HCT116 (cell line): Measurements from ENCODE around the gene TXNRD3. TPM values are rescaled to one million over a fixed set of nuclear protein-coding genes. Genes with fewer than 3 reads are reported as not detected.

Experiments
- ATAC-seq: fragments of 200-7000 bp; cut with Tn5 transposase; 2 replicates; pipeline ENCODE4 v1.9.1; 2020; ENCODE audit warnings: mild to moderate bottlenecking, moderate library complexity
- BruUV-seq: library from RNA; stranded (reverse); fragments of 400-500 nt; replicated peaks from 2 replicates; lab custom pipeline; 2021; lab: Mats Ljungman, UMichigan
- CTCF ChIA-PET: fragments of 300-600 bp; sonication (Branson Sonifier 250); formaldehyde crosslinking; loops from one replicate; lab custom pipeline; 2021; ENCODE audit warnings: antibody characterized with exemption; lab: Charles Lee
- POLR2A ChIA-PET: fragments of 300-600, 350-600 bp; sonication (Branson Sonifier 250); formaldehyde crosslinking; loops from one replicate; lab custom pipeline; 2021; ENCODE audit warnings: antibody characterized with exemption; lab: Charles Lee
- RAD21 ChIA-PET, 2 experiments: fragments of 300-600 bp; sonication (Branson Sonifier 250); formaldehyde crosslinking; loops; one replicate each; lab custom pipeline; 2023; ENCODE audit warnings: low total read pairs in 2 of 2; ENCODE audit not compliant: uncharacterized antibody in 2 of 2, unreplicated experiment in 2 of 2, low non-redundant PET in 1 of 2; lab: Charles Lee
- DNase-seq: peaks from one replicate; pipeline ENCODE4 v3.0.0-alpha.2; 2010; ENCODE audit warnings: low read depth, low spot score
- H2AFZ ChIP-seq: fragments of 200-600 bp; shearing (Covaris generic), sonication (generic); 2 replicates; pipeline ENCODE4 v1.6.1; 2017; ENCODE audit warnings: low read depth, mixed run types, mixed read lengths, antibody characterized with exemption, low read length; ENCODE audit not compliant: poor library complexity, severe bottlenecking
- H3K27ac ChIP-seq: 2 replicates; pipeline ENCODE4 v1.5.1; 2012; ENCODE audit warnings: low read depth, low read length
- H3K27me3 ChIP-seq: fragments of 200-600 bp; sonication (generic); 2 replicates; pipeline ENCODE4 v1.6.1; 2016; ENCODE audit warnings: mixed run types, low read length, mixed read lengths; ENCODE audit not compliant: insufficient read depth
- H3K36me3 ChIP-seq, 2 experiments: fragments of 200-500 bp in 1 of 2; fragments of 200-600 bp in 1 of 2; sonication (Bioruptor generic) in 1 of 2; sonication (generic) in 1 of 2; 2 replicates each; pipeline versions ENCODE4 v1.5.1 to v1.6.1; 2014 to 2016; ENCODE audit warnings: low read length in 2 of 2, inconsistent platforms in 1 of 2, mixed read lengths in 1 of 2, mixed run types in 1 of 2; ENCODE audit not compliant: insufficient read depth in 2 of 2, control insufficient read depth in 1 of 2
- H3K4me1 ChIP-seq, 2 experiments: fragments of 200-600 bp in 1 of 2; sonication (generic) in 1 of 2; 2 replicates each; pipeline versions ENCODE4 v1.5.1 to v1.6.1; 2012 to 2017; ENCODE audit warnings: low read length in 2 of 2, inconsistent platforms in 1 of 2, mild to moderate bottlenecking in 1 of 2, mixed read lengths in 1 of 2, mixed run types in 1 of 2, moderate library complexity in 1 of 2; ENCODE audit not compliant: insufficient read depth in 2 of 2, control insufficient read depth in 1 of 2
- H3K4me2 ChIP-seq: fragments of 200-600 bp; sonication (generic); 2 replicates; pipeline ENCODE4 v1.6.1; 2017; ENCODE audit warnings: mixed run types, low read length, mixed read lengths
- H3K4me3 ChIP-seq, 2 experiments: fragments of 200-600 bp in 1 of 2; sonication (generic) in 1 of 2; replicated peaks in 1 of 2; 2 replicates each; pipeline ENCODE4 v1.5.1; 2011 to 2016; ENCODE audit warnings: low read length in 2 of 2, control low read depth in 1 of 2, low read depth in 1 of 2, mild to moderate bottlenecking in 1 of 2, mixed read lengths in 1 of 2, mixed run types in 1 of 2
- H3K79me2 ChIP-seq: fragments of 200-600 bp; sonication (generic); 2 replicates; pipeline ENCODE4 v1.6.1; 2017; ENCODE audit warnings: mild to moderate bottlenecking, mixed run types, low read length, moderate library complexity, mixed read lengths; ENCODE audit not compliant: insufficient read depth
- H3K9ac ChIP-seq: fragments of 200-600 bp; sonication (generic); 2 replicates; pipeline ENCODE4 v1.6.1; 2016; ENCODE audit warnings: low read length, mixed read lengths
- H3K9me2 ChIP-seq: fragments of 200-600 bp; sonication (generic), shearing (Covaris generic); 2 replicates; pipeline ENCODE4 v1.6.1; 2017; ENCODE audit warnings: mixed run types, mild to moderate bottlenecking, moderate library complexity; ENCODE audit not compliant: insufficient read depth
- H3K9me3 ChIP-seq, 2 experiments: fragments of 200-500 bp in 1 of 2; fragments of 200-600 bp in 1 of 2; sonication (Bioruptor generic) in 1 of 2; sonication (generic) in 1 of 2; 2 replicates each; pipeline ENCODE4 v1.6.1; 2014 to 2017; ENCODE audit warnings: low read length in 2 of 2, mixed read lengths in 2 of 2, inconsistent platforms in 1 of 2, low read depth in 1 of 2, mild to moderate bottlenecking in 1 of 2, mixed run types in 1 of 2, moderate library complexity in 1 of 2; ENCODE audit not compliant: control insufficient read depth in 1 of 2, insufficient read depth in 1 of 2
- H4K20me1 ChIP-seq: fragments of 200-600 bp; sonication (generic), shearing (Covaris generic); 2 replicates; pipeline ENCODE4 v1.6.1; 2017; ENCODE audit warnings: mixed run types, mild to moderate bottlenecking, moderate library complexity; ENCODE audit not compliant: insufficient read depth
- CBX3 ChIP-seq: IDR thresholded peaks from 2 replicates; pipeline ENCODE4 v1.6.1; 2012; ENCODE audit warnings: low read depth
- CEBPB ChIP-seq: IDR thresholded peaks from 2 replicates; pipeline ENCODE4 v1.6.1; 2012; ENCODE audit warnings: low read depth
- EGR1 ChIP-seq: IDR thresholded peaks from 2 replicates; pipeline ENCODE4 v1.6.1; 2012; ENCODE audit warnings: low read depth
- ELF1 ChIP-seq: IDR thresholded peaks from 2 replicates; pipeline ENCODE4 v1.6.1; 2012; ENCODE audit warnings: low read depth, borderline replicate concordance
- EZH2 ChIP-seq: fragments of 200-600 bp; sonication (generic); IDR thresholded peaks from 2 replicates; pipeline ENCODE4 v1.6.1; 2017; ENCODE audit warnings: antibody characterized with exemption, mixed run types
- EZH2phosphoT487 ChIP-seq: fragments of 200-600 bp; IDR thresholded peaks from 2 replicates; pipeline ENCODE4 v1.6.1; 2018; ENCODE audit warnings: antibody characterized with exemption, borderline replicate concordance
- FOSL1 ChIP-seq: IDR thresholded peaks from 2 replicates; pipeline ENCODE4 v1.6.1; 2012; ENCODE audit warnings: low read depth
- JUND ChIP-seq: IDR thresholded peaks from 2 replicates; pipeline ENCODE4 v1.6.1; 2012
- POLR2A ChIP-seq: IDR thresholded peaks from 2 replicates; pipeline ENCODE4 v1.7.0; 2011; ENCODE audit warnings: borderline replicate concordance; ENCODE audit not compliant: insufficient read depth, insufficient read length; ENCODE audit errors: extremely low read depth
- POLR2AphosphoS5 ChIP-seq: IDR thresholded peaks from 2 replicates; pipeline ENCODE4 v1.6.1; 2011; ENCODE audit warnings: mild to moderate bottlenecking, low read depth, low read length, moderate library complexity
- SIN3A ChIP-seq: IDR thresholded peaks from 2 replicates; pipeline ENCODE4 v1.6.1; 2012; ENCODE audit warnings: low read depth
- SRF ChIP-seq: IDR thresholded peaks from 2 replicates; pipeline ENCODE4 v1.6.1; 2012; ENCODE audit warnings: low read depth
- TCF7L2 ChIP-seq: IDR thresholded peaks from 2 replicates; pipeline ENCODE4 v1.7.0; 2011; ENCODE audit warnings: borderline replicate concordance, inconsistent platforms; ENCODE audit not compliant: insufficient read depth, insufficient read length; ENCODE audit errors: extremely low read depth
- ZFX ChIP-seq: fragments of 450-650 bp; IDR thresholded peaks from 2 replicates; pipeline ENCODE4 v1.6.1; 2017
- ZNF274 ChIP-seq: fragments of 200-500 bp; sonication (Bioruptor generic); IDR thresholded peaks from 2 replicates; pipeline ENCODE4 v1.6.1; 2014; ENCODE audit warnings: mild to moderate bottlenecking, low read depth, low read length, inconsistent platforms
- intact Hi-C: fragments of 100-400 bp; cut with micrococcal nuclease; formaldehyde crosslinking; loops from 2 replicates; pipeline ENCODE4 v1.10.0; 2022
- total RNA-seq: library from RNA; stranded (reverse); gene quantifications from one replicate; pipeline ENCODE4 v1.2.1, GENCODE V29; 2021; ENCODE audit not compliant: unreplicated experiment
- TF ChIP-seq, protein P1 (sequence below): IDR thresholded peaks from 2 replicates; pipeline ENCODE4 v1.6.1; 2012; ENCODE audit warnings: low read depth
- TF ChIP-seq, protein P2 (sequence below): IDR thresholded peaks from 2 replicates; pipeline ENCODE4 v1.6.1; 2011; ENCODE audit warnings: mild to moderate bottlenecking, low read length, moderate library complexity; ENCODE audit not compliant: insufficient replicate concordance; ENCODE audit errors: extremely low read depth
- TF ChIP-seq, protein P3 (sequence below): IDR thresholded peaks from 2 replicates; pipeline ENCODE4 v1.6.1; 2012
- TF ChIP-seq, protein P4 (sequence below): IDR thresholded peaks from 2 replicates; pipeline ENCODE4 v1.6.1; 2012

Gene TXNRD3
- total RNA-seq, 1 experiment from 2014 or later, result 19.3 TPM

DNA sequence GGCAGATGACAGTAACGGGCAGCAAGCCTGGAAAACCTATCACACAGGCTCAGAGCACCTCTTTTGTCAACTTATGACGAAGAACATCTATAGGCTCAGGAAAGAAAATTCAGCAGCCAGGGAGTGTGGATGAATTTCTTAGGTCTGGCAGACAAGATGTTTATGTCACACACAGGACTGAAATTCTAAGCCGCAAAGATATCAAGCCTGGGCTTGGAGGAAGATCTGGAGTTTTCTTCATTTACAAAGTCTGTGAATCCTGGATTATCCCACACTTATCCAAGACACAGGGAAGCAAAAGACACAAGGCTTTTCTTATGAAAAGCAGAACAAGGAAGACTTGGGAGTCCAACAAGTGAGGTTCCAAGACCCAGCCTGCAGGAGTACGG, 25.7 kb upstream of the TXNRD3 start:
- no TSS peak for BruUV-seq
- intact Hi-C loops, result no loop called here
- Histone ChIP-seq H3K4me1 (peaks cover 0 to 8% of the 10 kb centered on the region in 2 experiments; a peak in 1 of 4 replicates), H3K9me3 (no peaks in the 10 kb centered on the region), H2AFZ (no peak overlapping the region), H3K79me2 (no peaks in the 10 kb centered on the region), H3K4me3 (no peak overlapping the region), H3K4me2 (no peak overlapping the region), H3K9me2 (no peaks in the 10 kb centered on the region), H3K27ac (no peak overlapping the region), H3K36me3 (no peaks in the 10 kb centered on the region), H3K27me3 (no peaks in the 10 kb centered on the region), H3K9ac (no peak overlapping the region), H4K20me1 (no peaks in the 10 kb centered on the region)
- CTCF ChIA-PET, result interaction anchor here (1.1 to 1.7 kb wide), 4 partner anchors 64 to 775 kb away, joined by 3 to 4 read pairs (median 4); partner anchors contain the start of gene PLXNA1
- ATAC-seq (no peak), DNase-seq (no peak)
- POLR2A ChIA-PET, result no interaction called here
- RAD21 ChIA-PET, result interaction anchor here in 1 of 2 experiments (1.9 kb wide), 1 partner anchor 792 kb away, joined by 6 read pairs; no protein-coding TSS in a partner anchor
- no peak for TF ChIP-seq SIN3A
- no peak for TF ChIP-seq POLR2A
- TF ChIP-seq TCF7L2, result no peak
- TF ChIP-seq CEBPB, result no peak
- TF ChIP-seq ZNF274, result no peak
- TF ChIP-seq POLR2AphosphoS5, result no peak
- TF ChIP-seq EZH2, result no peak
- TF ChIP-seq JUND, result no peak
- no peak for TF ChIP-seq SRF
- TF ChIP-seq ELF1, result no peak
- no peak for TF ChIP-seq EGR1
- TF ChIP-seq CBX3, result no peak
- no peak for TF ChIP-seq ZFX
- TF ChIP-seq, protein P1, sequence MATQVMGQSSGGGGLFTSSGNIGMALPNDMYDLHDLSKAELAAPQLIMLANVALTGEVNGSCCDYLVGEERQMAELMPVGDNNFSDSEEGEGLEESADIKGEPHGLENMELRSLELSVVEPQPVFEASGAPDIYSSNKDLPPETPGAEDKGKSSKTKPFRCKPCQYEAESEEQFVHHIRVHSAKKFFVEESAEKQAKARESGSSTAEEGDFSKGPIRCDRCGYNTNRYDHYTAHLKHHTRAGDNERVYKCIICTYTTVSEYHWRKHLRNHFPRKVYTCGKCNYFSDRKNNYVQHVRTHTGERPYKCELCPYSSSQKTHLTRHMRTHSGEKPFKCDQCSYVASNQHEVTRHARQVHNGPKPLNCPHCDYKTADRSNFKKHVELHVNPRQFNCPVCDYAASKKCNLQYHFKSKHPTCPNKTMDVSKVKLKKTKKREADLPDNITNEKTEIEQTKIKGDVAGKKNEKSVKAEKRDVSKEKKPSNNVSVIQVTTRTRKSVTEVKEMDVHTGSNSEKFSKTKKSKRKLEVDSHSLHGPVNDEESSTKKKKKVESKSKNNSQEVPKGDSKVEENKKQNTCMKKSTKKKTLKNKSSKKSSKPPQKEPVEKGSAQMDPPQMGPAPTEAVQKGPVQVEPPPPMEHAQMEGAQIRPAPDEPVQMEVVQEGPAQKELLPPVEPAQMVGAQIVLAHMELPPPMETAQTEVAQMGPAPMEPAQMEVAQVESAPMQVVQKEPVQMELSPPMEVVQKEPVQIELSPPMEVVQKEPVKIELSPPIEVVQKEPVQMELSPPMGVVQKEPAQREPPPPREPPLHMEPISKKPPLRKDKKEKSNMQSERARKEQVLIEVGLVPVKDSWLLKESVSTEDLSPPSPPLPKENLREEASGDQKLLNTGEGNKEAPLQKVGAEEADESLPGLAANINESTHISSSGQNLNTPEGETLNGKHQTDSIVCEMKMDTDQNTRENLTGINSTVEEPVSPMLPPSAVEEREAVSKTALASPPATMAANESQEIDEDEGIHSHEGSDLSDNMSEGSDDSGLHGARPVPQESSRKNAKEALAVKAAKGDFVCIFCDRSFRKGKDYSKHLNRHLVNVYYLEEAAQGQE, result no peak
- TF ChIP-seq, protein P2, sequence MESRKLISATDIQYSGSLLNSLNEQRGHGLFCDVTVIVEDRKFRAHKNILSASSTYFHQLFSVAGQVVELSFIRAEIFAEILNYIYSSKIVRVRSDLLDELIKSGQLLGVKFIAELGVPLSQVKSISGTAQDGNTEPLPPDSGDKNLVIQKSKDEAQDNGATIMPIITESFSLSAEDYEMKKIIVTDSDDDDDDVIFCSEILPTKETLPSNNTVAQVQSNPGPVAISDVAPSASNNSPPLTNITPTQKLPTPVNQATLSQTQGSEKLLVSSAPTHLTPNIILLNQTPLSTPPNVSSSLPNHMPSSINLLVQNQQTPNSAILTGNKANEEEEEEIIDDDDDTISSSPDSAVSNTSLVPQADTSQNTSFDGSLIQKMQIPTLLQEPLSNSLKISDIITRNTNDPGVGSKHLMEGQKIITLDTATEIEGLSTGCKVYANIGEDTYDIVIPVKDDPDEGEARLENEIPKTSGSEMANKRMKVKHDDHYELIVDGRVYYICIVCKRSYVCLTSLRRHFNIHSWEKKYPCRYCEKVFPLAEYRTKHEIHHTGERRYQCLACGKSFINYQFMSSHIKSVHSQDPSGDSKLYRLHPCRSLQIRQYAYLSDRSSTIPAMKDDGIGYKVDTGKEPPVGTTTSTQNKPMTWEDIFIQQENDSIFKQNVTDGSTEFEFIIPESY, result no peak
- no peak for TF ChIP-seq EZH2phosphoT487
- TF ChIP-seq, protein P3, sequence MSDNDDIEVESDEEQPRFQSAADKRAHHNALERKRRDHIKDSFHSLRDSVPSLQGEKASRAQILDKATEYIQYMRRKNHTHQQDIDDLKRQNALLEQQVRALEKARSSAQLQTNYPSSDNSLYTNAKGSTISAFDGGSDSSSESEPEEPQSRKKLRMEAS, result no peak
- TF ChIP-seq, protein P4, sequence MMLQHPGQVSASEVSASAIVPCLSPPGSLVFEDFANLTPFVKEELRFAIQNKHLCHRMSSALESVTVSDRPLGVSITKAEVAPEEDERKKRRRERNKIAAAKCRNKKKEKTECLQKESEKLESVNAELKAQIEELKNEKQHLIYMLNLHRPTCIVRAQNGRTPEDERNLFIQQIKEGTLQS, result no peak
- TF ChIP-seq FOSL1, result no peak
